K562 (cell line): ENCODE results near the gene PTPN13. TPM values are rescaled to one million over a fixed set of nuclear protein-coding genes. Genes with fewer than 3 reads are reported as not detected.

Source experiments
- ATAC-seq: fragments of 200-7000 bp; cut with Tn5 transposase; 3 replicates; pipeline ENCODE4 v1.9.1; 2020; ENCODE audit warnings: moderate library complexity
- BruUV-seq: library from RNA; stranded (reverse); fragments of 400-500 nt; replicated peaks from 2 replicates; lab custom pipeline; 2021; lab: Mats Ljungman, UMichigan
- CTCF ChIA-PET: fragments of 300-600 bp; formaldehyde crosslinking; extraction: SDS; loops from one replicate; lab custom pipeline; 2021; ENCODE audit warnings: low intra/inter-chr PET ratio; lab: Yijun Ruan, JAX
- POLR2A ChIA-PET: fragments of 300-600, 350-650 bp; sonication (Branson Sonifier 250); formaldehyde crosslinking; extraction: SDS; loops from one replicate; lab custom pipeline; 2021; ENCODE audit warnings: antibody characterized with exemption, inconsistent platforms; lab: Yijun Ruan, JAX
- DNase-seq, 4 experiments: peaks; one replicate each; pipeline versions ENCODE4 v3.0.0 to v3.0.0-alpha.2; 2011 to 2018; ENCODE audit warnings: low spot score in 3 of 4, mixed read lengths in 3 of 4; ENCODE audit errors: extremely low read depth in 1 of 4
- FAIRE-seq: peaks from 2 replicates; lab custom pipeline; 2011; peaks lifted over from hg19 to GRCh38; lab: Jason Lieb, UNC
- H2AFZ ChIP-seq: 2 replicates; pipeline ENCODE4 v1.6.0; 2011; ENCODE audit warnings: low read depth, low read length, control low read depth, inconsistent platforms
- H3K27ac ChIP-seq: fragments of 200-600 bp; 3 replicates; pipeline ENCODE4 v1.8.0; 2011; ENCODE audit warnings: low read depth, mild to moderate bottlenecking, control low read depth, inconsistent platforms, low read length, moderate library complexity, mixed read lengths; ENCODE audit errors: extremely low read depth
- H3K27me3 ChIP-seq, 2 experiments: fragments of 300-600 bp in 1 of 2; 2 replicates in 1 of 2; 3 replicates in 1 of 2; pipeline versions ENCODE4 v1.6.0 to v1.8.0; 2011; ENCODE audit warnings: inconsistent platforms in 2 of 2, low read length in 2 of 2, mild to moderate bottlenecking in 1 of 2, mixed read lengths in 1 of 2, moderate library complexity in 1 of 2; ENCODE audit not compliant: control insufficient read depth in 2 of 2, insufficient read depth in 2 of 2
- H3K36me3 ChIP-seq: fragments of 300-600 bp; 3 replicates; pipeline ENCODE4 v1.8.0; 2011; ENCODE audit warnings: mild to moderate bottlenecking, low read length, inconsistent platforms; ENCODE audit not compliant: control insufficient read depth, insufficient read depth
- H3K4me1 ChIP-seq, 2 experiments: fragments of 200-600 bp in 1 of 2; replicated peaks in 1 of 2; 2 replicates in 1 of 2; 3 replicates in 1 of 2; pipeline versions ENCODE4 v1.5.1 to v1.8.0; 2011; ENCODE audit warnings: inconsistent platforms in 2 of 2, low read length in 2 of 2, mild to moderate bottlenecking in 1 of 2, mixed read lengths in 1 of 2, moderate library complexity in 1 of 2; ENCODE audit not compliant: control insufficient read depth in 2 of 2, insufficient read depth in 2 of 2
- H3K4me2 ChIP-seq: 2 replicates; pipeline ENCODE4 v1.6.1; 2011; ENCODE audit warnings: low read length, control low read depth, inconsistent platforms, mixed read lengths; ENCODE audit not compliant: insufficient read depth
- H3K4me3 ChIP-seq: fragments of 200-600 bp; sonication (generic), shearing (Covaris generic); 2 replicates; pipeline ENCODE4 v1.5.1; 2016; ENCODE audit warnings: control low read depth, inconsistent platforms
- H3K79me2 ChIP-seq: fragments of 200-600 bp; 3 replicates; pipeline ENCODE4 v1.8.0; 2011; ENCODE audit warnings: low read length, inconsistent platforms; ENCODE audit not compliant: control insufficient read depth, insufficient read depth
- H3K9ac ChIP-seq, 2 experiments: 2 replicates each; pipeline versions ENCODE4 v1.6.0 to v1.6.1; 2011; ENCODE audit warnings: low read depth in 2 of 2, low read length in 2 of 2, control low read depth in 1 of 2, inconsistent platforms in 1 of 2, mild to moderate bottlenecking in 1 of 2, mixed read lengths in 1 of 2; ENCODE audit not compliant: insufficient read depth in 1 of 2
- H3K9me1 ChIP-seq: one replicate; pipeline ENCODE4 v1.6.0; 2011; ENCODE audit warnings: inconsistent platforms, mild to moderate bottlenecking, low read length, moderate library complexity; ENCODE audit not compliant: control insufficient read depth, insufficient read depth
- H3K9me3 ChIP-seq: replicated peaks from 2 replicates; pipeline ENCODE4 v1.5.1; 2011; ENCODE audit warnings: low read depth, low read length, inconsistent platforms; ENCODE audit not compliant: control insufficient read depth, insufficient read depth
- H4K20me1 ChIP-seq: replicated peaks from 2 replicates; pipeline ENCODE4 v1.6.1; 2011; ENCODE audit warnings: low read length, inconsistent platforms, mixed read lengths; ENCODE audit not compliant: control insufficient read depth, insufficient read depth
- DDX20 ChIP-seq: fragments of 450-650 bp; IDR thresholded peaks from 2 replicates; pipeline ENCODE4 v1.6.1; 2016; ENCODE audit warnings: missing genetic modification characterization, low read depth, mild to moderate bottlenecking, missing compliant biosample characterization, moderate library complexity
- FOXJ2 ChIP-seq: fragments of 200-800 bp; sonication (Bioruptor generic); IDR thresholded peaks from 2 replicates; pipeline ENCODE4 v1.6.1; 2016; ENCODE audit warnings: missing genetic modification characterization, missing compliant biosample characterization
- HCFC1 ChIP-seq: IDR thresholded peaks from 2 replicates; pipeline ENCODE4 v1.6.1; 2012; ENCODE audit warnings: low read depth, low read length, improper control_type of control experiment
- PTTG1 ChIP-seq: fragments of 450-650 bp; IDR thresholded peaks from 2 replicates; pipeline ENCODE4 v1.6.1; 2016; ENCODE audit warnings: low read depth, mild to moderate bottlenecking, missing genetic modification characterization, missing compliant biosample characterization
- RHOXF2B ChIP-seq: fragments of 250-450 bp; sonication (Bioruptor Pico); conservative IDR thresholded peaks from 2 replicates; pipeline ENCODE4 v1.5.1; 2021
- SMARCA4 ChIP-seq: fragments of 450-650 bp; IDR thresholded peaks from 2 replicates; pipeline ENCODE4 v1.6.1; 2016
- ZNF217 ChIP-seq: sonication (generic); formaldehyde crosslinking; IDR thresholded peaks from 2 replicates; pipeline ENCODE4 v1.8.0; 2022; ENCODE audit warnings: mild to moderate bottlenecking, missing genetic modification reagents
- ZNF507 ChIP-seq: conservative IDR thresholded peaks from 2 replicates; pipeline ENCODE4 v1.6.1; 2017; ENCODE audit warnings: missing genetic modification characterization, missing compliant biosample characterization
- WGBS: fragments of 100-300 bp; shearing (Covaris generic); methylation state at CpG from one replicate; pipeline ENCODE4 v1.1.6; 2016; ENCODE audit warnings: low coverage, mixed read lengths; ENCODE audit not compliant: insufficient coverage; ENCODE audit errors: missing lambda C conversion rate; 5-methylcytosine and 5-hydroxymethylcytosine counted together
- in situ Hi-C: fragments of 300-500 bp; cut with MboI; formaldehyde crosslinking; loops from 4 replicates; pipeline ENCODE4 v1.15.0; 2018; ENCODE audit warnings: inconsistent platforms, mixed read lengths
- intact Hi-C: fragments of 100-400 bp; cut with micrococcal nuclease; formaldehyde crosslinking; loops from 2 replicates; pipeline ENCODE4 v1.14.2; 2022
- polyA plus RNA-seq, 8 experiments: library from polyadenylated mRNA; depleted of rRNA in 4 of 8; stranded (reverse) in 5 of 8; unstranded in 3 of 8; fragments of >200 nt; fragmentation: Nextera tagmentation in 2 of 8; fragmentation: Illumina TruSeq in 1 of 8; extraction: Ambion mirVana in 2 of 8; extraction: Trizol in 1 of 8; gene quantifications; 2 replicates each; pipeline versions ENCODE4 v1.2.1 to v1.2.3, GENCODE V29; 2011 to 2014; ENCODE audit warnings: inconsistent platforms in 1 of 8, missing spikeins in 1 of 8
- total RNA-seq, 7 experiments: library from RNA; depleted of rRNA in 6 of 7; stranded (reverse); fragments of >200 nt in 6 of 7; fragmentation: Illumina TruSeq in 2 of 7; extraction: Trizol in 2 of 7; gene quantifications; 2 replicates each; pipeline versions ENCODE4 v1.2.1 to v1.2.3, GENCODE V29; 2011 to 2021; ENCODE audit warnings: low replicate concordance in 1 of 7
- TF ChIP-seq, protein P1 (sequence below): sonication (generic); formaldehyde crosslinking; IDR thresholded peaks from 2 replicates; pipeline ENCODE4 v1.8.0; 2022; ENCODE audit warnings: missing genetic modification reagents, mild to moderate bottlenecking, borderline replicate concordance

The PTPN13 gene
- total and polyA plus RNA-seq, 9 of the 15 experiments (the other 6 are each of a cell fraction or from before 2014, with no cell fraction given): 0.33 TPM; not detected in 8

DNA sequence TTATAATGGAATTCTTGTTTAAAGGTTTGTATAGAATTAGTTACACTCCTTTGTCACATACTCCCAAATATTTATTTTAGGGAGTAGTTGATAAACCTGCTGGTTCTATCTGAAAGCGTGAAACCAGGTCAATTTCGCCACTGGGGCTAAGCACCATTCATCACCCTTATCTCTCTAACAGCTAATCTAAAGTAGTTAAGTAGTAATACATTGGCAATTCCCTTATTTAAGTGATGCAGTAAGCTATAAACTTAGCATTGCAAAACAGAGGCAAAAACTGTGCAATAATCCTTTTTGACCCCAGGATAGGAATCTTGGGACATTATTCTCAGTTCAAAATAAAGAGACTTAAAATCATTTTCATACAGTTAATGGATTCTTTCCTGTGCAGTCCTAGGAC lies 33.7 kb upstream of the PTPN13 start:
- TF ChIP-seq HCFC1: no peak

GRCh38 chr4:86561256-86561655 lies 32.9 kb upstream of the PTPN13 start:
- WGBS: 0% methylated on average over 1 of the region's 1 CpG
- no peak overlapping the region for H3K4me2 ChIP-seq
- H3K36me3 ChIP-seq: no peaks in the 10 kb centered on the region
- H4K20me1 ChIP-seq: no peaks in the 10 kb centered on the region
- no peaks in the 10 kb centered on the region for H3K4me1 ChIP-seq
- H3K79me2 ChIP-seq: no peaks in the 10 kb centered on the region
- intact Hi-C loops: no loop called here
- H3K9me1 ChIP-seq: no peaks in the 10 kb centered on the region
- ChIA-PET CTCF (no interaction called here), POLR2A (no interaction called here)
- no peak overlapping the region for H3K4me3 ChIP-seq
- ATAC-seq (no peak), DNase-seq (no peak), FAIRE-seq (no peak)
- in situ Hi-C loops: no loop called here
- no peak for TF ChIP-seq PTTG1 (tag)
- TF ChIP-seq RHOXF2B (CRISPR knock-in tag): no peak
- TF ChIP-seq ZNF507 (tag): no peak
- no peak for TF ChIP-seq DDX20 (tag)
- TF ChIP-seq FOXJ2 (tag): no peak
- TF ChIP-seq, protein P1, sequence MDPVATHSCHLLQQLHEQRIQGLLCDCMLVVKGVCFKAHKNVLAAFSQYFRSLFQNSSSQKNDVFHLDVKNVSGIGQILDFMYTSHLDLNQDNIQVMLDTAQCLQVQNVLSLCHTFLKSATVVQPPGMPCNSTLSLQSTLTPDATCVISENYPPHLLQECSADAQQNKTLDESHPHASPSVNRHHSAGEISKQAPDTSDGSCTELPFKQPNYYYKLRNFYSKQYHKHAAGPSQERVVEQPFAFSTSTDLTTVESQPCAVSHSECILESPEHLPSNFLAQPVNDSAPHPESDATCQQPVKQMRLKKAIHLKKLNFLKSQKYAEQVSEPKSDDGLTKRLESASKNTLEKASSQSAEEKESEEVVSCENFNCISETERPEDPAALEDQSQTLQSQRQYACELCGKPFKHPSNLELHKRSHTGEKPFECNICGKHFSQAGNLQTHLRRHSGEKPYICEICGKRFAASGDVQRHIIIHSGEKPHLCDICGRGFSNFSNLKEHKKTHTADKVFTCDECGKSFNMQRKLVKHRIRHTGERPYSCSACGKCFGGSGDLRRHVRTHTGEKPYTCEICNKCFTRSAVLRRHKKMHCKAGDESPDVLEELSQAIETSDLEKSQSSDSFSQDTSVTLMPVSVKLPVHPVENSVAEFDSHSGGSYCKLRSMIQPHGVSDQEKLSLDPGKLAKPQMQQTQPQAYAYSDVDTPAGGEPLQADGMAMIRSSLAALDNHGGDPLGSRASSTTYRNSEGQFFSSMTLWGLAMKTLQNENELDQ (CRISPR knock-in tag): no peak
- no peak for TF ChIP-seq SMARCA4
- no peak for TF ChIP-seq ZNF217 (CRISPR knock-in tag)
- H3K9me3 ChIP-seq: no peaks in the 10 kb centered on the region
- H3K27me3 ChIP-seq: no peaks in the 10 kb centered on the region
- no peak overlapping the region for H3K27ac ChIP-seq
- no peak overlapping the region for H2AFZ ChIP-seq
- BruUV-seq: no TSS peak
- H3K9ac ChIP-seq: no peak overlapping the region

More for the DNA sequence above, 33.7 kb upstream of the PTPN13 start:
- ChIA-PET POLR2A (no interaction called here), CTCF (no interaction called here)
- H3K36me3 ChIP-seq: no peaks in the 10 kb centered on the region
- H3K9ac ChIP-seq: no peak overlapping the region
- FAIRE-seq (no peak), ATAC-seq (no peak), DNase-seq (no peak)
- no peak overlapping the region for H3K27ac ChIP-seq
- H3K27me3 ChIP-seq: no peaks in the 10 kb centered on the region
- intact Hi-C loops (no loop called here), in situ Hi-C loops (no loop called here)
- no TSS peak for BruUV-seq
- H3K79me2 ChIP-seq: no peaks in the 10 kb centered on the region
- no peaks in the 10 kb centered on the region for H3K4me1 ChIP-seq
- no peak overlapping the region for H3K4me3 ChIP-seq
- no peak overlapping the region for H2AFZ ChIP-seq
- WGBS: 0% methylated on average over 2 of the region's 2 CpGs
- no peaks in the 10 kb centered on the region for H3K9me3 ChIP-seq
- no peak overlapping the region for H3K4me2 ChIP-seq
- H4K20me1 ChIP-seq: no peaks in the 10 kb centered on the region
- H3K9me1 ChIP-seq: no peaks in the 10 kb centered on the region
